Cardiac muscle cell (in vitro differentiated cells and primary cell): ENCODE data around the gene ZCCHC17. TPM values are rescaled to one million over a fixed set of nuclear protein-coding genes. Genes with fewer than 3 reads are reported as not detected.
A peak's percentile ranks its signal among the peaks of the same experiment; 100 is the strongest.

Source experiments
- DNase-seq, 2 donors: peaks; one replicate each; pipeline versions ENCODE4 v3.0.0 to v3.0.0-alpha.2; 2010 to 2017; ENCODE audit warnings: low read depth in 1 of 2, low spot score in 1 of 2
- H3K27ac ChIP-seq: fragments of 200-600 bp; sonication (generic); 2 replicates; pipeline ENCODE4 v1.5.1; 2016
- H3K27me3 ChIP-seq: fragments of 200-600 bp; sonication (generic); 2 replicates; pipeline ENCODE4 v1.6.0; 2016; ENCODE audit warnings: control low read depth
- H3K36me3 ChIP-seq: fragments of 200-600 bp; sonication (generic); 2 replicates; pipeline ENCODE4 v1.5.1; 2016; ENCODE audit warnings: control low read depth
- H3K4me1 ChIP-seq: fragments of 200-600 bp; sonication (generic); 2 replicates; pipeline ENCODE4 v1.8.1; 2017; ENCODE audit warnings: low read depth, mild to moderate bottlenecking, mixed run types
- H3K4me3 ChIP-seq: fragments of 200-600 bp; sonication (generic); 2 replicates; pipeline ENCODE4 v1.5.1; 2016; ENCODE audit warnings: mild to moderate bottlenecking
- H3K9me3 ChIP-seq: fragments of 200-600 bp; sonication (generic); 2 replicates; pipeline ENCODE4 v1.5.1; 2017; ENCODE audit warnings: low read depth, mild to moderate bottlenecking, control low read depth
- CTCF ChIP-seq: IDR thresholded peaks from 2 replicates; pipeline ENCODE4 v1.5.1; 2012; ENCODE audit warnings: low read depth, mild to moderate bottlenecking, low read length
- polyA plus RNA-seq: library from polyadenylated mRNA; unstranded; fragments of >200 nt; fragmentation: Nextera tagmentation; extraction: Ambion mirVana; gene quantifications from 2 replicates; pipeline ENCODE4 v1.2.1, GENCODE V29; 2016
- total RNA-seq: library from RNA; depleted of rRNA; stranded (reverse); fragments of >200 nt; gene quantifications from 2 replicates; pipeline ENCODE4 v1.2.3, GENCODE V29; 2016

ZCCHC17 gene
- total and polyA plus RNA-seq, 2 experiments from 2014 or later: 40.7 to 74.4 TPM

- H3K27ac ChIP-seq: no peak overlapping the region
- H3K4me1 ChIP-seq: no peaks in the 10 kb centered on the region
- TF ChIP-seq CTCF: no peak
- DNase-seq: peak in 1 of 2 donors; percentile 62
- H3K27me3 ChIP-seq: peaks cover 34% of the 10 kb centered on the region
- no peak overlapping the region for H3K4me3 ChIP-seq
- no peaks in the 10 kb centered on the region for H3K9me3 ChIP-seq
- no peaks in the 10 kb centered on the region for H3K36me3 ChIP-seq
Measured at GRCh38 chr1:31410871-31411270, 114.0 kb downstream of the ZCCHC17 start.

GRCh38 chr1:31412205-31412604 is 115.4 kb downstream of the ZCCHC17 start:
- Histone ChIP-seq H3K4me3 (no peak overlapping the region), H3K27me3 (peaks cover 34% of the 10 kb centered on the region), H3K4me1 (no peaks in the 10 kb centered on the region), H3K9me3 (no peaks in the 10 kb centered on the region), H3K36me3 (no peaks in the 10 kb centered on the region), H3K27ac (no peak overlapping the region)
- no peak for TF ChIP-seq CTCF
- no peak for DNase-seq

GRCh38 chr1:31412732-31413404 is 116.0 kb downstream of the ZCCHC17 start, which contains the start of gene SERINC2:
Gene SERINC2 (plus strand): TSS chr1:31413213. CDS start chr1:31413266, 53 bp downstream.
- TF ChIP-seq CTCF: no peak
- H3K27ac ChIP-seq: no peak within 1 kb of the TSS
- peak in 1 of 2 donors; percentile 49 for DNase-seq

GRCh38 chr1:31413405-31414001 is 116.7 kb downstream of the ZCCHC17 start:
- DNase-seq: peak; percentile 39 to 56
- no peak overlapping the region for H3K27ac ChIP-seq
- peak overlapping the region; percentile 94 for H3K4me3 ChIP-seq
- H3K36me3 ChIP-seq: no peaks in the 10 kb centered on the region
- H3K9me3 ChIP-seq: no peaks in the 10 kb centered on the region
- TF ChIP-seq CTCF: no peak
- H3K4me1 ChIP-seq: no peaks in the 10 kb centered on the region
- peaks cover 34% of the 10 kb centered on the region for H3K27me3 ChIP-seq

More at GRCh38 chr1:31412732-31413404, 116.0 kb downstream of the ZCCHC17 start, which contains the start of gene SERINC2:
- Histone ChIP-seq H3K27me3 (peaks cover 34% of the 10 kb centered on the region), H3K4me1 (no peaks in the 10 kb centered on the region), H3K36me3 (no peaks in the 10 kb centered on the region), H3K4me3 (peak within 1 kb of the TSS; percentile 94), H3K9me3 (no peaks in the 10 kb centered on the region)

Other genes starting within 250 kb of the ZCCHC17 start
- gene PUM1, start 231.3 kb upstream of the ZCCHC17 start, total RNA-seq: 99.6 and 130 TPM in 2 replicates
- 81.1 and 134 TPM in 2 replicates for gene PUM1, start 231.3 kb upstream of the ZCCHC17 start, polyA plus RNA-seq
- gene NKAIN1, start 57.1 kb upstream of the ZCCHC17 start, total RNA-seq: 1.7 and 1.9 TPM in 2 replicates
- gene NKAIN1, start 57.1 kb upstream of the ZCCHC17 start, polyA plus RNA-seq: 2.4 and 2.8 TPM in 2 replicates
- gene SNRNP40, start 244 bp upstream of the ZCCHC17 start, total RNA-seq: 39.5 and 54.8 TPM in 2 replicates
- 69.2 and 69.5 TPM in 2 replicates for gene SNRNP40, start 244 bp upstream of the ZCCHC17 start, polyA plus RNA-seq
- 250 and 642 TPM in 2 replicates for gene FABP3, start 76.0 kb downstream of the ZCCHC17 start, total RNA-seq
- 346 and 595 TPM in 2 replicates for gene FABP3, start 76.0 kb downstream of the ZCCHC17 start, polyA plus RNA-seq
- 6.7 and 8.1 TPM in 2 replicates for gene SERINC2, start 116.2 kb downstream of the ZCCHC17 start, total RNA-seq
- 13.8 and 14.7 TPM in 2 replicates for gene SERINC2, start 116.2 kb downstream of the ZCCHC17 start, polyA plus RNA-seq